Measurements from ENCODE around the gene SPACA9. TPM values are rescaled to one million over a fixed set of nuclear protein-coding genes. Genes with fewer than 3 reads are reported as not detected.

Gene SPACA9
- total and polyA plus RNA-seq, 3 experiments from 2014 or later = 1.4 to 2.8 (median 2.6) TPM

DNA sequence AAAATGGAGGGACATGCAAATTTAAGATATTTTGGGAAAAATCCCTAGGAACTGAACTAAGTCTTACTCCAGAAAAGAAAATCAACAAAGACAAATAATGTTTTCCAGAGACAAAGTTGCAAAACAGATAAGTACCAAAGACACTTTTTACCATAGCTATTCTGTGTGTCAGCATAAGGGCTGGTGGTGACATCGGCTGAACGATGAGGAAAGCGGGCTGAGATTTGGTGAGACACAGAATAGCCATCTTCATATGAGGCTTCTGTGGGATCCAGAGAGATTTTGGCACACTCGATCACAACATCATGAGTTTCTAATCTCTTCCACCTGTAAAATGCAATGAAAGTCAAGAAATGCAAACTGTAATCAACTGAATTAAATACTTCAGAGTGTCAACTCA, 33.4 kb downstream of the SPACA9 start:
- H3K36me3 Mint-ChIP-seq = peaks cover 32 to 63% (median 34%) of the 10 kb centered on the region in 3 donors
- Histone ChIP-seq H3K9me3 (ENCODE audit: low read length) (no peaks in the 10 kb centered on the region), H3K4me3 (ENCODE audit: low read length) (no peak overlapping the region), H3K4me1 (ENCODE audit: insufficient read depth, low read length) (peaks cover 13% of the 10 kb centered on the region), H3K27ac (ENCODE audit: low read depth, low read length) (no peak overlapping the region), H3K36me3 (ENCODE audit: insufficient read depth, low read length) (peaks cover 19% of the 10 kb centered on the region), H3K27me3 (ENCODE audit: insufficient read depth, low read length, poor library complexity, severe bottlenecking) (no peaks in the 10 kb centered on the region)
- H3K9me3 Mint-ChIP-seq = peaks cover 0 to 5% (median 0%) of the 10 kb centered on the region in 5 donors
- ChIA-PET CTCF (interaction anchor here (3.4 kb wide), 1 partner anchor 10 kb away, joined by 16 read pairs; no protein-coding TSS in a partner anchor), POLR2A (no interaction called here)
- H3K4me1 Mint-ChIP-seq = peaks cover 15 to 17% (median 16%) of the 10 kb centered on the region in 3 donors
- H3K27me3 Mint-ChIP-seq = peaks cover 0 to 5% of the 10 kb centered on the region in 2 donors
- no peak for DNase-seq
- H3K4me3 Mint-ChIP-seq = no peak overlapping the region
- H3K27ac Mint-ChIP-seq = peak overlapping the region in 2 of 8 donors; percentile 23 to 46

DNA sequence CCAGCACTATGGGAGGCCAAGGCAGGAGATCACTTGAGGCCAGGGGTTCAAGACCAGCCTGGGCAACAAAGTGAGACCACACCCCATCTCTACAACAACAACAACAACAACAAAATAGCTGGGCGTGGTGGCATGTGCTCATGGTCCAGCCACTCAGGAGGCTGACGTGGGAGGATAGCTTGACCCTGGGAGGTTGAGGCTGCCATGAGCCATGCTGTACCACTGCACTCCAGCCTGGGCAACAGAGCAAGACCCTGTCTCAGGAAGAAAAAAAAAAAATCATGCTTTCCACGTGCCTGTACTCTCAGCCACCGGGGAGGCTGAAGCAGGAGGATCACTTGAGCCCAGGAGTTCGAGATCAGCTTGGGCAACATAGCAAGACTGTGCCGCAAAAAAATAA, 36.2 kb downstream of the SPACA9 start:
- Mint-ChIP-seq H3K27me3 (no peaks in the 10 kb centered on the region), H3K4me1 (no peaks in the 10 kb centered on the region), H3K9me3 (peaks cover 0 to 5% (median 0%) of the 10 kb centered on the region in 5 donors), H3K27ac (no peak overlapping the region), H3K36me3 (peaks cover 45 to 84% (median 56%) of the 10 kb centered on the region in 3 donors), H3K4me3 (no peak overlapping the region)
- no peak overlapping the region for H3K4me3 ChIP-seq (ENCODE audit: low read length)
- no peaks in the 10 kb centered on the region for H3K27me3 ChIP-seq (ENCODE audit: insufficient read depth, low read length, poor library complexity, severe bottlenecking)
- no peaks in the 10 kb centered on the region for H3K4me1 ChIP-seq (ENCODE audit: insufficient read depth, low read length)
- H3K9me3 ChIP-seq (ENCODE audit: low read length) = no peaks in the 10 kb centered on the region
- CTCF ChIA-PET = interaction anchor here (1.0 to 3.4 kb wide), 2 partner anchors 13 kb away, joined by 3 to 16 read pairs; no protein-coding TSS in a partner anchor
- POLR2A ChIA-PET = interaction anchor here (0.6 kb wide), 1 partner anchor 644 kb away, joined by 3 read pairs; no protein-coding TSS in a partner anchor
- H3K27ac ChIP-seq (ENCODE audit: low read depth, low read length) = no peak overlapping the region
- DNase-seq = no peak
- peaks cover 29% of the 10 kb centered on the region for H3K36me3 ChIP-seq (ENCODE audit: insufficient read depth, low read length)

DNA sequence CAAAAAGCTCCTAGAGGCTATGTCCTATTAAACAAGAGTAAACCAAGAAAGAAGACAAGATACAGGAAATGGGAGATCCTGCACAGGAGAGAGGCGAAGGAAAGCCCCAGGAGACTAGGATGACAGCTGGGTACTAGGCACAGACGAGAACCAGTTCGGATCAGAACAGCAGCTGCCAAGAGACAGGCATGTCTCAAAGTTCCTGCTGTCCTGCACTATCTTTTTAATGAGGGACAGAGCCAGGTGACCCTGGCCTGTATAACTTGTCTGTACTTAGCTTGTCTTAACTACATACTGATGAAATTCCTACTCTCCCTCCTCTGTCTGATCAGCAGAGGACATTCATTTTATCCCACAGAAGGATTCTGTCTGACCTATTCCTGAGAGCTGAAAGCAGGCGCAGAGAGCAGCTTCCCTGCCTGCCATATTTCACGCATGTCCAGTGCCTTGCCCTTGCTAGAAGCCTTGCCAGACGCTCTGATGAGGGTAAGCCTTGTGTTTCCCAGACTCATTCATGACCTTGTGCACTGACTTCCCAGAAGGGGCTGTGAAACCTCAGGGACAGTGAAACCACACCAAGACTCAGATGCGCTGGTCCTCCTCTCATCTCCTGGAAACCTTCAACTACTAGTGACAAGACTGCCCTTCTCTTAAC, 41.0 kb downstream of the SPACA9 start:
- H3K36me3 ChIP-seq (ENCODE audit: insufficient read depth, low read length) = peaks cover 52% of the 10 kb centered on the region
- no peak overlapping the region for H3K4me3 ChIP-seq (ENCODE audit: low read length)
- H3K9me3 ChIP-seq (ENCODE audit: low read length) = no peaks in the 10 kb centered on the region
- DNase-seq = no peak
- H3K36me3 Mint-ChIP-seq = peaks cover 49 to 94% (median 61%) of the 10 kb centered on the region in 3 donors
- H3K9me3 Mint-ChIP-seq = peaks cover 0 to 5% (median 0%) of the 10 kb centered on the region in 5 donors
- H3K27ac Mint-ChIP-seq = no peak overlapping the region
- H3K27me3 Mint-ChIP-seq = no peaks in the 10 kb centered on the region
- no peaks in the 10 kb centered on the region for H3K4me1 ChIP-seq (ENCODE audit: insufficient read depth, low read length)
- H3K27me3 ChIP-seq (ENCODE audit: insufficient read depth, low read length, poor library complexity, severe bottlenecking) = no peaks in the 10 kb centered on the region
- H3K4me1 Mint-ChIP-seq = no peaks in the 10 kb centered on the region
- no peak overlapping the region for H3K27ac ChIP-seq (ENCODE audit: low read depth, low read length)
- H3K4me3 Mint-ChIP-seq = no peak overlapping the region
- CTCF ChIA-PET = interaction anchor here (1.1 to 2.7 kb wide), 3 partner anchors 18 to 52 kb away, joined by 4 to 13 read pairs (median 4); no protein-coding TSS in a partner anchor
- POLR2A ChIA-PET = no interaction called here

DNA sequence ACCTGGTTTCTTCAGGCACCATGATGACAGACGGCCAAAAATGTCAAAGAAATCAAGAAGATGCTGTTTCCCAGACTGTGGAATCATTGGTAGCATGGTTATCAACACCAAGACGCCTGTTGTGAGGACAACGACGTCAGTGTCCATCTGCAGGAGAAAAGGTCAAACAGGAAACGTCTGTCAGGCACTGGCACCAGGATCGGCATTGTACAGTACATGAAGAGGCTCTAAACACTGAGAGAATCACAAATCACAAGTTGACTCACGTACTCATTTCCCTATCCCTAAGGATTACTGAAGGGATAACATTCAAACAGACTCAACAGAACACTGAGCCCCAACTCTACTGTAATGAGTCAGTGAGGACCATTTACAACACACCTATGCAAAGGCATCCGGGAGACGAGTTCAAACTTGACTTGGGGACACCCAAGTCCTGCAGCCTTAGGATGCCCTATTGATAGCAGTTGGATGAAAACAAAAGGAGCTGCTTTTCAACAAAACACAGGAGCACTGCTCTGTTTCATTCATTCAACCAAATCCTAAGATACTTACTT, 44.7 kb downstream of the SPACA9 start:
- Mint-ChIP-seq H3K4me3 (no peak overlapping the region), H3K27ac (no peak overlapping the region), H3K4me1 (no peaks in the 10 kb centered on the region), H3K27me3 (no peaks in the 10 kb centered on the region), H3K36me3 (peaks cover 26 to 92% (median 39%) of the 10 kb centered on the region in 3 donors), H3K9me3 (no peaks in the 10 kb centered on the region)
- Histone ChIP-seq H3K27me3 (ENCODE audit: insufficient read depth, low read length, poor library complexity, severe bottlenecking) (no peaks in the 10 kb centered on the region), H3K4me3 (ENCODE audit: low read length) (no peak overlapping the region), H3K27ac (ENCODE audit: low read depth, low read length) (no peak overlapping the region), H3K9me3 (ENCODE audit: low read length) (no peaks in the 10 kb centered on the region), H3K4me1 (ENCODE audit: insufficient read depth, low read length) (no peaks in the 10 kb centered on the region), H3K36me3 (ENCODE audit: insufficient read depth, low read length) (peaks cover 55% of the 10 kb centered on the region)
- DNase-seq = no peak
- ChIA-PET CTCF (no interaction called here), POLR2A (no interaction called here)

DNA sequence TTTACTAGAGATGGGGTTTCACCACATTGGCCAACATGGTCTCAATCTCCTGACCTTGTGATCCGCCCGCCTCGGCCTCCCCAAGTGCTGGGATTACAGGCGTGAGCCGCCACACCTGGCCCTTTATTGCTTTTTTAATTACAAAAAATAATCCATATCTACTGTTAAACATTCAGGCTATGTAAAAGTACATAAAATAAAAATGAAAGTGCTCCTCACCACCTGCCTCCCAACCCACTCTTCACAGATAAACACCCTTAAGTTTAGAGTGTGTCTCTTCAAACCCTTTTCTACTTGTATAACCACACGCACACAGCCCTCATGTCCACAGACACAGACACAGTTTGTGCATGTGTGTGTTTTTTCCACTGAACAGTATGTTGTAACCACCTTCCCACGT, 49.0 kb downstream of the SPACA9 start:
- ChIA-PET POLR2A (no interaction called here), CTCF (no interaction called here)

DNA sequence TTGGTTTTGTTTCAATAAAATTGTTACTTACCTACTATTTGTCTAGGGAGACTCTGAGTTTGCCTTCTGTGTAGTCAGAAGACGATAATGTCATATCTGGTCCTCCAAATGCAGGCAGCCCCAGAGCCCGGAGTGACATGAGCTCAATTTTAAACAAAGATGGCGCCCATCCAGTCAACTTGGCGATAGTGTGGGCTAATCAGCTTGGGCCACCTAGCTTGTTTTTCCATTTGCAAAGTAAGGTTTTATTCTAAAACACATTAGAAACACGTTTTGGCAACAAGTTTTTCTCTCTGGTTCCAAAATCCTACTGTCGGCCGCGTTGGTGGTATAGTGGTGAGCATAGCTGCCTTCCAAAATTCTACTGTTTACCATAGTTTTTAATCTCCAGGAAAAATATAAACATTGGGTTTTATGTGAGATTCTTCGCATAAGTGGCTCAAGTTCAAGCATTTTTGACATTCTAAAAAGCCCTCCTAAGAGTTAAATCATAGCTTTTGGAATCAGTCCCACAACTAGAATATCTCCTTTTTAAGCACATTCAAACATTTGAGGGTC, 52.6 kb downstream of the SPACA9 start:
- no peaks in the 10 kb centered on the region for H3K27me3 Mint-ChIP-seq
- DNase-seq = no peak
- peaks cover 19% of the 10 kb centered on the region for H3K36me3 ChIP-seq (ENCODE audit: insufficient read depth, low read length)

More for the DNA sequence above, 49.0 kb downstream of the SPACA9 start:
- no peaks in the 10 kb centered on the region for H3K4me1 ChIP-seq (ENCODE audit: insufficient read depth, low read length)
- DNase-seq = no peak
- H3K27ac Mint-ChIP-seq = peak overlapping the region in 1 of 8 donors; percentile 19
- H3K4me1 Mint-ChIP-seq = peaks cover 0 to 5% (median 2%) of the 10 kb centered on the region in 3 donors
- H3K27ac ChIP-seq (ENCODE audit: low read depth, low read length) = no peak overlapping the region
- peaks cover 26 to 89% (median 28%) of the 10 kb centered on the region in 3 donors for H3K36me3 Mint-ChIP-seq
- no peak overlapping the region for H3K4me3 ChIP-seq (ENCODE audit: low read length)
- H3K4me3 Mint-ChIP-seq = no peak overlapping the region
- no peaks in the 10 kb centered on the region for H3K9me3 ChIP-seq (ENCODE audit: low read length)
- peaks cover 18% of the 10 kb centered on the region for H3K36me3 ChIP-seq (ENCODE audit: insufficient read depth, low read length)
- no peaks in the 10 kb centered on the region for H3K9me3 Mint-ChIP-seq
- no peaks in the 10 kb centered on the region for H3K27me3 Mint-ChIP-seq
- no peaks in the 10 kb centered on the region for H3K27me3 ChIP-seq (ENCODE audit: insufficient read depth, low read length, poor library complexity, severe bottlenecking)

DNA sequence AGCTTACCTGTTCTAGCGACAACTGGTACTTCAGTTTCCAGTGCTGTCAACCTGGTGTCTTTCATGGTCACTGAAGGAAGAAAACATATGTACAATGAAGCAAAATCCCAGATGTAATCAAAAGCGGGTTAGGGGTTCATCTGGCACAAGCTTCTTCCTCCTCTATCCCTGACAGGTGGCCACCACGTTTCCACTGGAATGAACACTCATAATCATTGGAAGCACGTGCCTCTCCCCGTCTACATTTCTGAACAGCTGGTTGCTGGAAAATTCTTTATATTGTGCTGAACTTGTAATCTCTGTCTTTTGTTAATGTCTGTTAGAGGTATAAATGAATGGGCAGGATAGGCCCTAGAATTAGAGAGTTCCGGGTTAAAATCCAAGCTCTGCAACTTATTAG, 56.3 kb downstream of the SPACA9 start:
- H3K27me3 Mint-ChIP-seq = no peaks in the 10 kb centered on the region
- H3K27ac Mint-ChIP-seq = no peak overlapping the region
- DNase-seq = no peak
- peaks cover 0 to 51% (median 23%) of the 10 kb centered on the region in 3 donors for H3K36me3 Mint-ChIP-seq
- H3K9me3 ChIP-seq (ENCODE audit: low read length) = no peaks in the 10 kb centered on the region
- H3K27me3 ChIP-seq (ENCODE audit: insufficient read depth, low read length, poor library complexity, severe bottlenecking) = no peaks in the 10 kb centered on the region
- no peak overlapping the region for H3K4me3 Mint-ChIP-seq
- ChIA-PET CTCF (interaction anchor here (1.3 to 3.5 kb wide), 2 partner anchors 9 to 43 kb away, joined by 4 to 11 read pairs; partner anchors contain the start of genes GFI1B and TSC1), POLR2A (no interaction called here)
- peaks cover 2 to 21% (median 3%) of the 10 kb centered on the region in 3 donors for H3K4me1 Mint-ChIP-seq
- H3K4me1 ChIP-seq (ENCODE audit: insufficient read depth, low read length) = no peaks in the 10 kb centered on the region
- H3K4me3 ChIP-seq (ENCODE audit: low read length) = no peak overlapping the region
- H3K36me3 ChIP-seq (ENCODE audit: insufficient read depth, low read length) = peaks cover 9% of the 10 kb centered on the region
- no peaks in the 10 kb centered on the region for H3K9me3 Mint-ChIP-seq
- no peak overlapping the region for H3K27ac ChIP-seq (ENCODE audit: low read depth, low read length)

More for the DNA sequence above, 52.6 kb downstream of the SPACA9 start:
- H3K9me3 Mint-ChIP-seq = no peaks in the 10 kb centered on the region
- ChIA-PET CTCF (no interaction called here), POLR2A (no interaction called here)
- H3K36me3 Mint-ChIP-seq = peaks cover 13 to 81% (median 28%) of the 10 kb centered on the region in 3 donors
- Histone ChIP-seq H3K27ac (ENCODE audit: low read depth, low read length) (no peak overlapping the region), H3K27me3 (ENCODE audit: insufficient read depth, low read length, poor library complexity, severe bottlenecking) (no peaks in the 10 kb centered on the region), H3K4me3 (ENCODE audit: low read length) (no peak overlapping the region), H3K9me3 (ENCODE audit: low read length) (no peaks in the 10 kb centered on the region), H3K4me1 (ENCODE audit: insufficient read depth, low read length) (no peaks in the 10 kb centered on the region)
- peaks cover 2 to 12% (median 3%) of the 10 kb centered on the region in 3 donors for H3K4me1 Mint-ChIP-seq
- no peak overlapping the region for H3K27ac Mint-ChIP-seq
- no peak overlapping the region for H3K4me3 Mint-ChIP-seq

DNA sequence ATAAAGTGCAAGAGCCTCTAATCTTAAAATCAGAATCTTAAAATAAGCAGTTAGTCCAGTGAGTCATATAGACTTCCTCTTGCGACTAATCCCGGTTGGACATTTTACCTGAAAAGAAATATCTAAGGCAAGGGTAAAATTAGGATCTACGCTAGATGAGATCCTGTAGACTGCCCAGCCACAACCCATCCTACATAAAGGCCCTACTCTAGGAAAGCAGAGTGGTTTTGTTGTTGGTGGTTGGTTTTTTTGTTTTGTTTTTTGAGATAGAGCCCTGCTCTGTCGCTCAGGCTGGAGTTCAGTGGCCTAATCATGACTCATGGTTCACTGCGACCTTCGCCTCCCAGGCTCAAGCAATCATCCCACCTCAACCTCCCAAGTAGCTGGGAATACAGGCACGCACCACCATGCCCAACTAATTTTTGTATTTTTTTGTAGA, 58.8 kb downstream of the SPACA9 start:
- peaks cover 9% of the 10 kb centered on the region for H3K36me3 ChIP-seq (ENCODE audit: insufficient read depth, low read length)
- H3K27ac ChIP-seq (ENCODE audit: low read depth, low read length) = no peak overlapping the region
- no peak overlapping the region for H3K4me3 ChIP-seq (ENCODE audit: low read length)
- H3K27me3 ChIP-seq (ENCODE audit: insufficient read depth, low read length, poor library complexity, severe bottlenecking) = no peaks in the 10 kb centered on the region
- no peak overlapping the region for H3K4me3 Mint-ChIP-seq
- no peaks in the 10 kb centered on the region for H3K9me3 Mint-ChIP-seq
- CTCF ChIA-PET = no interaction called here
- H3K9me3 ChIP-seq (ENCODE audit: low read length) = no peaks in the 10 kb centered on the region
- H3K4me1 ChIP-seq (ENCODE audit: insufficient read depth, low read length) = peaks cover 1% of the 10 kb centered on the region
- H3K27ac Mint-ChIP-seq = no peak overlapping the region
- no peak for DNase-seq
- H3K36me3 Mint-ChIP-seq = peaks cover 0 to 30% (median 12%) of the 10 kb centered on the region in 3 donors
- H3K4me1 Mint-ChIP-seq = peaks cover 7 to 32% (median 11%) of the 10 kb centered on the region in 3 donors
- no peaks in the 10 kb centered on the region for H3K27me3 Mint-ChIP-seq
- POLR2A ChIA-PET = no interaction called here

Measured in CD8-positive, alpha-beta memory T cell (primary cell).